Kidney capillary endothelial cell (primary cell): Measurements from ENCODE around the gene ISLR.
A peak's percentile ranks its signal among the peaks of the same experiment; 100 is the strongest.

Experiments
- DNase-seq: peaks from one replicate; pipeline ENCODE4 v3.0.0-alpha.2; 2018; ENCODE audit warnings: low spot score

The ISLR gene

DNA sequence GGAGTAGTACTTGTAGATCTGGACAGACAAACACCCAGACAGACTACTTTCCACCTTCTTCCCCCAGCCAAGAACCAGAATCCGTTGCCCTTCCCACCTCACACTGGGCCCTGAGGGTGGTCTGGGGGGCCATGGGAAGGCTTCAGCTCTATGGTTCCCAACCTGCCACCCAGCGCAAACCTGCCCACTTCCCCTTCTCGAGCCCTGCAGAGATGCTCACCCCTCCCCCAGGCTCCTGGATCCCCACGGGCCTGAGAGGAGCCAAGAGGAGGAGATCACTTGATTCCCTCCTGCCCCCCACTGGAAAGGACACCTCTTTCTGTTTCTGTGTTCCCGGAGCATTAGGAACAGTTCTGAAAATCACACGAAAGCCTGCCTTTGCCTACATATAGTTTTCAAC is 20.4 kb downstream of the ISLR start:
- DNase-seq = no peak

DNA sequence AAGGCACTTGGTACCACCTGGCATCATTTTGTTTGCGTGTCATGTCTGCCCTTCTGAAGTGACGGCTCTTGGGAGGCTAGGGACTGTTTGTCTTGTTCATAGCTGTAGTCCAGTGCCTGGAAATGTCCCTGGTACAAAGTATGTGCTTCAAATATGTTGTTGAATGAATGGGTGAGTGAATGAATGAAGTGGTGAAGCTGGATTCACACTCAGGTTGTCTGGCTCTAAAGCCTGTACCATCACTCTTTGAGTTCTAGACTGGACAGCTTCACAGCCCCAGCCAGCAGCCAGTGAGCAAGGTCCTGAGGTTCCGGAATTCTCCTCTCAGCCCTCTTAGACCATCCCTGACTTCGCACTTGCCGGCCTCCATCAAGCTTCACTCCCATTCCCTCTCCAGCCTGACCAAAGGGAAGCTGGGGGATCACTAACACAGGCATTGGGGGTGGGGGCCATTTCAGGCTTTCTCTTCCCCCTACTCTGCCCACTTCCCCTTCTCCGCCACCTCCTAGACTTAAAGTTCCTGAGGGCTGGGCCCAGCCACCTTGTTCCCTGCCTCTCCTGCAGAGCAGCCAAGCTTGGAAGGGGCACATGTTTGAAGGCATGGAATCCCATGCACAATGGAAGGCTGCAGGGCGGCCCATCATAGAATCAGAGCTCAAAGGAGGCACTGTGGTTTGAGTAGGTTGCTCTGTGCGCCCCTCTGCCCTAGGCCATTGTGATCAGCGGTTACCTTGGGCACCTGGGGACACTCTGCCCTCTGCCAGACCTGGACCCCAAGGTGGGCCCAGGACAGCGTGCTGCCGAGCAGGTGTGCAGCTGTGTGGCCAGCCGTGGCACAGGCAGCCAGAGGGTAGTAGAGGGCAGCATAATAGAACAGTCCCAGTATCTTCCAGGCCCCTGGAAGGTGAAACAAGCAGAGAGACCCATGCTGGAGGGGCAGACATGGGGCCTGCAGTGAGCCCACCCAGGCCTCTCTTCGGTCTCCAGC is 21.4 kb downstream of the ISLR start:
- no peak for DNase-seq

DNA sequence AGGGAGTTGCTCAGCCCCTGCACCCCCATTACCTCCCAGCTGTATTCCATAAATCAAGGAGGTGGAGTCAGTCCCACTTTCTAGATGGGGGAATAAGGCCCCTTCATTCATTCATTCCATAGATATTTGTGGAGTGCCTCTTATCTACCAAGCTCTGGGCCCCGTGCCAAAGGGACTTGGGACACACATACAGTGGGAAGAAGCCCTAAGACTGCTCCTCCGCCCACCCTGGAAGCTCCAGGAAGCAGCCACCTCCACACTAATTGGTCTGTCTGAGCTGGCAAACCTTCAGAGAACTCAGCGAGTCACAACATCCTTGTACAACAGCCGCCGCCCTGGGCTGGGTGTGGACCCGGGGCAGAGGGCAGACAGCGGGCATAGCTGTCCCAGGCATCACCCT is 22.7 kb downstream of the ISLR start:
- peak; percentile 70 for DNase-seq

DNA sequence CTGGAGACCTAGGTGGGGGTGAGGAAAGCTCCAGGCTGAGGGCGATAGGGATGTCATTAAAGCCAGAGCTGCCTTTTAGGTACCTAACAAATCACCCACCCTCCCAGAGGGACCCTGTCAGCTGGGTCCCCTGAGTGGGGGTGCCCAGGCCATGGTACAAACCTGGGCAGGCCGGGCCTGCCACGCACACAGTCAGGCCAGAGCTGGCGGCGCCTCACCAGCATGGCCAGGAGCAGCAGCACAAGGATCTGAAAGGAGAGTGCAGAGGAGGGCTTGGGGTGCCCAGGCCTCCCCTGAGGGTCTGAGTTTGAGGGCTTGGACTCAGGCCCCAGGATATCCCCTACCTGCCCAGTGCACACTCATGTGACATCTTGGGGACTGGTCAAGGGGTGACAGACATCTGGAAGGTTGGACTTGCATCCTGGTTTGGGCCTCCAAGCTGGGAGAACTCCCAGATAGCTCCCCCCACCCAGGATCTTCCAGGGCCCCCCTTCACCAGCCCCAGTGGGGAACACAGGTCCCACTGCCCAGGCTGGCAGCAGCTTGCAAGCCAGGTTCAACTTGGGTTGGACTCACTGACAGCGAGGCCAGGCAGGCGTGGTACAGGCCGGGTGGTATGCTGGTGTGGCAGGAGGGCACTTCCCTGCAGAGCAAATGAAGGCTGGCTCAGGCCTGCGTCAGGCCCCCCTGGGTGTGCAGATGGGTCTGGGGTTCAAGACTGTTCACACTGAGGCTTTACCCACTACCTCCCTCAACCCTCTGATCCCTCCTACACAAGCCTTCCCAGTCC is 23.9 kb downstream of the ISLR start:
- DNase-seq = no peak

DNA sequence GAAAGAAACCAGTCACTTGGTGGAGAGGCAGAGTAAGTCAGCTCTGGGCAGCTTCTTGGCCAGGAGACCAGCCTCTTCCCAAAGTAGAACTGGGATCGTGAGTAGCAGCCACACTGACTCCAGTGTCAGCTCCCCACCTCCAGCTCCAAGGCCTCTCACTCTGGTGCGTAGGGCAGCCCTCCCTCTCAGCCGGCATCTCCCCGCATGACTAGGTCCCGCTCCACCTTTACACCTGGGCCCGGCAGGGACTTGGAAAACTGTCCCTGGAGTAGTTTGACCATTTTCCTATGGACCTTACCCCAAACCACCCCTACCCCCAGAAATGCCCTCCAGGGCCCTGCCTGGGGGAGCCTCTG is 25.8 kb downstream of the ISLR start:
- DNase-seq = no peak

DNA sequence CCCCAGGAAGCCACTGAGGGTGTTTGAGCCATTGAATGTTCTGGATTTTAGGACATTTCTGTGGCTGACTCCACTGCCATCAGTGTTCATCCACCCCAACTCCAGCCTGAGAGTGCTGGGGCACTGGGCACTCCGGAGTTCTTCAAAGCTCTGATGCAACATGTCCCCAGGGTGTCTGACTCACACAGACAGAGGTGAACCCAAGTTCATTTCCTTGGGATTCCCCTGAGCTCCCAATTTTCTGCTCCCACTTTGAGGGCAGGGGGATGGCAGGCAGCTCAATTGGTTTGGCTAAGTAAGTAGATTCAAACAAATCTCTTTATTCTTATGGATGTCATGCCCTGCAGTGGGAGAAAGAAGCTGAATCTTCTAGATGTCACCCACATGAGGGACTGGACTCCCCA is 26.9 kb downstream of the ISLR start:
- no peak for DNase-seq

DNA sequence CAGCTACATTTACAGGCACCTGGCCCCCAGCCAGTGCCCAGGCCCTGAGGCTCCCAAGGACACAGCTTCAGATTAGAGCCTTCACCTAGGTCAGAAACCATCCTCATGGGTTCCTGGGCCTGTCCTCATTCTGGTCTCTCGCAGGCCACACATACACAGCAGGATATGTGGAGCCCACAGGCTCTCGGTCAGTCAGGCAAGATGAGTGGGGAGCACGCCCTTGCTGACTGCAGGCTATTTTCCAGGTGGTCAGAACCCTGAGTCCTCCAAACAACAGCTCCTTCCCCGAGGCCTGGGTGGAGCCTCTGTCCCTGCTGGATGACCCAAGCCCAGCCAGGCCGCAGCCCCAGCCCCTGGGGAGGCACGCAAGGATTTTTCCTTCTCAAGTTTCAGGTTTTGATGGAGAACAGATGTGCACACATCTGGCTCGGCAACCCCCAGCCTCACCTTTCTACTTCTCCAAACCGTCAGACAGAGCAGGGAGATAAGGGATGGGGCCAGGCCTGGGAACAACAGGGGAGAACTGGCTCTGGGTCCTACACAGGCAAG is 27.4 kb downstream of the ISLR start:
- DNase-seq = no peak

DNA sequence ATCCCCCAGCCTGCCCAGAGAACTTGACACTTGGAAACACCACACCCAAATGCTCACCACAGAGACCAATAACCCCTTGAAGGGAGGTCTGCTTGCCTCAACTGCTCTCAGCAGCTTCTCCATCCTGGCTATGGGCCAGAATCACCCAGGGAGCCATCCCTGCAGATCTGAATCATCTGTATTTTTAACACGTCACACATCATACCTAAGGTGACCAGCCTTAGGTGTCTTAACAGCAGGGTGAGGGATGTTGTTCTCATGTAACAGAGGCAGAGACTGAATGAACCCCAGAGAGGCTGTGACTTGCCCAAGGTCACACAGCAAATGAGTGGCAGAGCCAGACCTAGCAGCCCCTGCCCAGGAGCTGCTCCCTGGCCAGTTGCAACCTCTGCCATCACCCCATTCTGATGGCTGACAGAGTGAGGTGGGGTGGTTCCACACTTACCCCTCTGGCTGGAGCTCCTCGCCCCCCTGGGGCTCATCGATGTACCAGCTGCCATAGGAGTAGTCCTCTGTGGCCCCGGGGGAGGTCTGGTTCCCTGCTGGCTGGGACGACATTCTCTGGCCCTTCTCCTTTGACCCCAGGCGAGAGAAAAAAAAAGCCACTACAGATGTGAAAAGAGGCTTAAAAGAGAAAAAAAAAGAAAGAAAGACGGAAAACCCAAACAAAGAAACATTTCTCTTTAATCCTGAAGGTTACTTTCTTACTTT is 28.4 kb downstream of the ISLR start:
- no peak for DNase-seq

DNA sequence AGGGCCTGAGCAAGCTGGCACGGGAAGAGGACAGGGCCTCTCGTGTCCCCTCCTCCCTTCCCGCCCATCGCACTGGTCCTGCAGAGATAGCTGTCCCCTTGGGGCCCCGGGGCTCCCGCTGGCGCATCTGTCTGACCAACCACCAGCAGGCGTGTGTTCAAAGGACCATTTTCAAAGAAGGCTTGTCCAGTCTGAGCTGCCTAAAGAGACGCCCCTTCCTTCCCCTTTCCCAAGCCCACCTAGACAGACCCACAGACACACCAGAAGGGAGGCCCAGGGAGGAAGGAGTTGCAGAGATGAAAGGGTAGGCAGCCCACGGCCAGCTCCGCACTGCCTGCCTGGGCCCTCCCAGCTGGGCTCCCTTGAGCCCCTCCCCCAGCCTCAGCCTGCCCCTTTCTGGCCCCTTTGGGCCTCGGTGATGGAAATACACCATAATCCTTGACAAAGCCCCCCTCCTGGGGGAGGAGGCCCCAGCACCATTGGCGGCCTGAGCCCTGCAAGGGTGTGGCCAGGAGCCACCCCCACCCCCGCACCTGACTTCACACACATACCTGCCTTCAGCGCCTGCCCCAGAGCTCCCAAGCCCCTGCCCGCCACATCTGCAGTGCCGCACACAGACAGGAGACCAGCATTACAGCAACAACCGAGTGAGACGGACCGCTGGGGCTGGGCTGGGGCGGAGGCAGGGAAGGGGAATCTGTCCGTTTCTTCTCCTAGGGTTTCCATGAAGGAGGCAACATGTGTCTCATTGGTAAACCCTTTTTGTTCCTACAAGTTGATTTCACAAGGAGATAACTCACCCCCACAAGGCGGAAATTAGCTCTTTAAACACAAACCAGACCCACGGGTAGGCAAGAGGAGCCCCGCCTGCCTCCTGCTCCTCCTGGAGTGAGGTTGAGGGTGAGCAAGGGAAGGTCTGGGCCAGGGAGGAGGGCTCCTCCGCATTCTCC is 29.2 kb downstream of the ISLR start, which contains the start of gene STRA6:
Gene STRA6 (minus strand): TSS at position 336 of the 950 bp plus-strand sequence. CDS start 520 bp downstream, outside the sequence.
- DNase-seq = no peak

DNA sequence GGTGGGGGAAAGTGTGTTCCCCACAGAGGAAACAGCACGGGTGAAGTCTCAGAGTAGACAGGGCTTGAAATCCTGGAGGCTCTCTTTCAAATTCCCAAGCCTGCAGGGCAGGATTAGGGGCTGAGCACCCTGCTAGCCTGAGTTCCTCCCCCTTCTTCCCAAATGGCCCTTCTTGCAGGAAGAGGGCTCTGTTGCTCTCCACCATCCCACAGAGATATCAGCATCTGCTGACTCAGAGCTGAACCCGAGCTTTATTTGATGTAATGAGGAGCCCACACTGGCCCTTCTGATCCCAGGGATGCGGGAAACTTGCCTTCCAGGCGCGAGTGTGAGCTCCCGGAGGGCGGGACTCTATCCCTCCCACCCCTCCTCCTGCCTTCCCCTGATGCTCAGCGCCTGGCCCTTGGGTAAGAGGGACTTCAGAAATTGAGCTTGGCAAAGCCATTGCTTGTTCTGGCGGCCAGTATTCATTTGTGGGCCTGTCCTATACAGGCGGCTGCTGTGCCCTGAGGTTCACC is 30.5 kb downstream of the ISLR start:
- DNase-seq = no peak

DNA sequence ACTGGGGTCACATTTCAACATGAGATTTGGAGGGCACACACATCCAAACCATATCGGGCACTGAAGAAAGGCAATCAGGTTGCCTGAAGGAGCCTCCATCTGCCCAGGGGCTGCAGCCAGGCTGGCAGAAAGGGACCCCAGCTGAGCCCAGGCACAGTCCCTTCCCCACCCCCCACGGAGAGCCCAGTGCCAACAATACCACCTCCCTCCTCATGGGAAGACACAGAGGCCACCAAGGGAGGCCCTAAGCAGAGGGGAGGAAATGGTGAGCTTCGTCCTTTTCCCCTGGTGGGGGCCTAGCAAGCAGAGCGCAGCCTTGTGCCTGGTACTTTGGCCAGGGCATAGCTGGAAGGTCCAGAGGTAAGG is 32.1 kb downstream of the ISLR start:
- no peak for DNase-seq

DNA sequence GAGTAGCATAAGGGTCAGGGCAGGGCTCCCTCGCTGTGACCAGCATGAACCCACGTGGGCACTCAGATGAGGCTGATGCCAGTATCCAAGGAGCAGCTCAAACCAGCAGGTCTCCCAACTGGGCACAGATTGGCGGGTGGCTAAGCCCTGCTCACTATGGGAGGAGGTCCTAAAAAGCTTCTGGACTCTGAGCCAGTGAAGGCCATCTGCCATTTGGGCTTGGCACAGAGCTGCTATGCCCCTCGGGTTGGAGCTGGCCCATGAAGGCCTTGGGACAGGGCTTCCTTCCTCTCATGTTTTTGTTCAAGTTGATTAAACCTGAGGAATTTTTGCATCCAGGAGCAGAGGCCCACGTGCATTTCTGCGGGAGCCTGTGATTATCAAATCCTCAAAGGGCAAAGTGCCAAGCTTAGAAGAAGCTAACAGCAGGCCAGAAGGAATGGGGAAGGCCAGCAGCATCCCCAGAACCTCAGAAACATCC is 33.3 kb downstream of the ISLR start:
- DNase-seq = no peak

DNA sequence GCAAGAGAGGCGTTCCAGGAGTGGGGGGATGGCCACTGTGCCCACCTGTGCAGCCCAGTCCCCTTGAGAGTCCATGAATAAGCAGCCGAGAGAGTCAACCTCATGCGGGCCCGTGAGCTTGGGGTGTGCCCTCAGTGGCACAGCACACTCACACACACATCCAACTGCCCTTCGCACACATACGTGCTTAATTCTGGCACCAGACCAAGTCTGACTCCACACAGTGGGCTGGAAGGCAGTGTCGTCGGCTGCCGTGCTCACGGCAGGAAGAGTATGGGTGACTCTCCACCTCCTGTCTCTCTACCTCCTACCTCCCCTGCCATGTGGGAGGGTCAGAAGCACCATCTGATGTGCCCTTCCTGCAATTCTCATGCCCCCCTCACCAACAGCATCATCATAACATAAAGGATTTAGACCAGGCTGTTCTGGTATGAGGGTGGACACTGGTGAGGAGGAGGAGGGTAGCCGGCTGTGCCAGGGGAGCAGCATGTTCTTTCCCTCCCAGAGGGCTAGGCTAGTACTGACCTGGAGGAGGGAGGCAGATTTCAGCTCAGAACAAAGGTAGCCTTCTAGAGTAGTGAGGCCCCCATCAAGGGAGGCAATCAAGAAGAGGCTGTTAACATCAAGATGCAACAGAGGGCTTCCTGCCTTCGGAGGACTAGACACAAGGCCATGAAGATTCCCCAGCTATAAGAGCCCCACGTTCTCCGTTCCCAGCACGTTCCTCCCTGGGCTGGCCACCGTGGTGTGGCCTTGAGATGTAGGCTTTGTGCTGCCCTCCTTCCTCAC is 34.3 kb downstream of the ISLR start:
- peak; percentile 73 for DNase-seq

DNA sequence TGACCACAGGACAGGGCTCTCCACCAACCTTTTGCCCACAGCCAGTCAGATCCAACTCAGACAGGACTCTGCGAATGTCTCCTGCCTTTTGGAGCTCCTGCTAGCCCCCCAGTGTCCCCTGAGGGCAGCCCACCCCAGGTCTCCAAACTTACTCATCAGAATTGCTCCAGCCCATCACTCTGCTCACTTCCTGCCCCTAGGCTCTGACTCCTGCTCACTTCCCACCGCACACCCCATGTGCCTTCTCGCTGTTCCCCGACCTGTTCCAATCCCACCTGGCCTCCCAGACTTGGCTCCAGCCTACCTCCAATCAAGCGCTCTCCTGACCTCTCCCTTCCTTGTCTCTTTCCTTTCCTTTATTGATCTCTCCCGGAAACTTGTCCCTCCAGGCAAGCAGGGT is 35.0 kb downstream of the ISLR start:
- no peak for DNase-seq

DNA sequence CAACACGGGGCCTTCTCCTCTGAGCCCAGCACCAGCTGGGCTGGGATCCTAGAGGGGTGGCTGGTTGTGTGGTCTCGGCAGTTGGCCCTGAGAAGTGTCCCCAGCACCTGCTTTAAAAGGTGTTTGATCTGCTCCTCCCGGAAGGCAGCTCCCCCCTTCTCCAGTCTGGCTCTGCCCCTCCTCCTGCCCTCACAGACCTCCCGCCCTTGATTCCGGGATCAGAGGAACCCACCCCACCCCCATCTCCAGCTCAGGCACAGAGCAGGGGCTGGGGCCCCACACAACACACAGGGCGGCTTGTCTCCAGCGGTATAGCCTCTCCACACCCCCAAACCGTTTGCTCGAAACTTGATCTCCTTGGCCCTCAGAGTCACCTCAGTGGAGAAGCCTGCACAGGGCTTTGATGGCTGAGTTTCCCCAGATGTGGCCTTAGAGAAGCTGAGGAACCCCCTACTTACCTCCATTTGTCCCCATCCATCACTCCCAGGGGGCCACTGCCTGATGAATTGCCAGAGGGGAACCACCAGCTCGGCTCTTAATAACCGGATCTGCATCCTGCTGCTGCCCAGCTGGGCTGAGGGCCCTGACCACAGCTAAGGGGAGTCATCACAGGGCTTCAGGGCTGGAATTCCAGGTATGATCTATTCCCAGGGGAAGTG is 35.5 kb downstream of the ISLR start:
- DNase-seq = no peak

DNA sequence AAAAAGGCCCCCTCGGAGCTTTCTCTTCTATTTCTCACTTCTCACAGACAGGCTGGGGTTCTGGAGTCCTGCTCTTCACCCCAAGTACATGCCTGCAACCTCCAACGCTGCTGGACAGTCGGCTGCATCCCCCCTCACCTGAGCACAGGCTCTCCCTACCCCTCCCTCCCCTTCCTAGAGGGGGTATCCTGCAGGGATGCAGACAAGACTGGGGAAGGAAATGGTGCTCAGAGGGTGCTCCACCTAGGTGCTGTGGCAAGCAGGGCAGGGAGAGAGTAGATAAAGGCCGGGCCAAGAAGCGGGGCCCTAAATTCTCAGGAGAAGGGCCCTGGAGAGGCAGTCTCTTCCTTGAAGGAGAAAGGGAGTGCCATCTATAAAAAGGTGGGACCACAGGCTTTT is 36.0 kb downstream of the ISLR start:
- DNase-seq = no peak

DNA sequence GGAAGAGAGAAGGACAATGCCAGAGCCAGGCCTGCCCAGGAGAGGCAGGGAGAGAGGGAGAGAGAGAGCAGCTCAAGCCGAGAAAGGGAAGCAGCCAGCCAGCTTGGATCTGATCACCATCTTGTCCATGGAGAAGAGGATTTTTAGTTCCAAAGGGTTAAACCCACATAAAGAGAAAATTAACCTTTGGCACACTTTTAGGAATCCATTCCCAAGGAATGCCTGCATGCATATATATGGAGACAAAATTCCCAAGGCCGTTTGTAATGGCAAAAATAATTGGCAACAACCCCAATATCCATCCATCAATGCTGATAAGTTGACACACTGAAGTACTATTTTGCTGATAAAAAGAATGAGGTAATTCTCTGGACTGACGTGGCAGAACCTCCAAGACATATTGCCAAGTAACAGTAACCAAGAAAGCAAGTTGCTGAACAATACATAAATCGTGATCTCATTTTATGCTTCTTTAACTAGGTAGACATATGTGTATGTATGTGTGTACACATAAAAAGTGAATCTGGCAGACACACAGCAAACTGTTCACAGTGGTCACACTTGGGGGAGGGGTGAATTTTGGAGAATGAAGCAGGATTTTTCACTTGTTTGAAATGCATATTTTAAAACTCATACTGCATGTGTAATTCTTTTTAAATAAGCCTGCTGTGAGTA is 36.6 kb downstream of the ISLR start:
- DNase-seq = no peak

DNA sequence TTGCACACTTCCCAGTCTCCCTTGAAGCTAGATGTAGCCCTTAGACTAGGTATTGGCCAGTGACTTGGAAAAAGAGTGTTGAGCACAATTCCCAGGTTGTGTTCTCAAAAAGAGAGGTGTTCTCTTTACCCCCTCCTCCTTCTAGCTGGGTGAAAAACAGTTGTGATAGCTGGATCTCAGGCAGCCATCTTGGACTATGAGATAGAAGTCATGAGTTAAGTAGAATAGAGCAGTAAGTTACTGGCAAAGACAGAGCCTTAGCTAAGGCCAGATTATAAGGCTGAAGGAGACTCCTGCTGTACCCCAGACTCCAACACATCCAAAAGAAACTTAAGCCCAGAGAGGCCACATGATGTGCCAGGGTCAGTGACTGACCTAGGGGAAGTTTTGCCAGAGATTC is 37.2 kb downstream of the ISLR start:
- no peak for DNase-seq

DNA sequence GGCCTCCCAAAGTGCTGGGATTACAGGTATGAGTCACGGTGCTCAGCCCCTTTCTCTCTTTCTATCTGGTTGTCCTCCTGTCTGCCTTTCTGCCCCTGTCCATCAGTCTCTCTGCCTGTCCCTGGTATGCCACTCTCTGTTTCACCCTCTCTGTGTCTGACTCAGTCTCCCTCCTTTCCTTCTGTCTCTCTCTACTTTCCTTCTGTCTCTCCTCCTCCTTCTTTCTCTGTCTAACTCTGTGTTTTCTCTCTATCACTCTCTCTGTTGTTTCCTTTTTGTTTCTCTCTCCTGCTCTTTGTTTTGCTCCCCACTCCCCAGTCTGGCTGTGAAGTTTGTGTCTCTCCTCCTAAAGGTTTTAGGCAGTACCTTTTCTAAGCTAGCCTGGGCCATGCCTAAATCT is 38.1 kb downstream of the ISLR start:
- no peak for DNase-seq
